Endothelial cell of umbilical vein (primary cell): Measurements from ENCODE around the gene PCBP4. TPM values are rescaled to one million over a fixed set of nuclear protein-coding genes. Genes with fewer than 3 reads are reported as not detected.

Experiments
- BruUV-seq: library from RNA; stranded (reverse); fragments of 400-500 nt; replicated peaks from 2 replicates; lab custom pipeline; 2021; lab: Mats Ljungman, UMichigan
- CTCF ChIA-PET: fragments of 300-600, 350-600 bp; sonication (Branson Sonifier 250); formaldehyde crosslinking; loops from one replicate; lab custom pipeline; 2021; ENCODE audit warnings: antibody characterized with exemption, inconsistent platforms; lab: Charles Lee
- POLR2A ChIA-PET: fragments of 300-600, 350-600 bp; sonication (Branson Sonifier 250); formaldehyde crosslinking; loops from one replicate; lab custom pipeline; 2021; ENCODE audit warnings: antibody characterized with exemption, inconsistent platforms; lab: Charles Lee
- DNase-seq: peaks from one replicate; pipeline ENCODE4 v3.0.0-alpha.2; 2011; ENCODE audit warnings: low read depth, low spot score
- FAIRE-seq: peaks from 2 replicates; lab custom pipeline; 2011; peaks lifted over from hg19 to GRCh38; lab: Jason Lieb, UNC
- H2AFZ ChIP-seq: 2 replicates; pipeline ENCODE4 v1.6.0; 2012; ENCODE audit warnings: low read depth, low read length, control low read depth, inconsistent platforms
- H3K27ac ChIP-seq: 2 replicates; pipeline ENCODE4 v1.5.1; 2011; ENCODE audit warnings: low read depth, mild to moderate bottlenecking, control low read depth, low read length, moderate library complexity; ENCODE audit not compliant: insufficient read depth
- H3K27me3 ChIP-seq, 2 experiments: 2 replicates each; pipeline versions ENCODE4 v1.6.0 to v1.6.1; 2011; ENCODE audit warnings: low read length in 2 of 2, mixed read lengths in 1 of 2; ENCODE audit not compliant: control insufficient read depth in 2 of 2, insufficient read depth in 2 of 2
- H3K36me3 ChIP-seq, 2 experiments: 2 replicates in 1 of 2; 3 replicates in 1 of 2; pipeline ENCODE4 v1.5.1; 2011; ENCODE audit warnings: low read length in 2 of 2, mild to moderate bottlenecking in 1 of 2, moderate library complexity in 1 of 2; ENCODE audit not compliant: control insufficient read depth in 2 of 2, insufficient read depth in 2 of 2; ENCODE audit errors: extremely low read depth in 1 of 2
- H3K4me1 ChIP-seq: 3 replicates; pipeline ENCODE4 v1.5.1; 2011; ENCODE audit warnings: mild to moderate bottlenecking, low read length; ENCODE audit not compliant: control insufficient read depth, insufficient read depth; ENCODE audit errors: extremely low read depth
- H3K4me2 ChIP-seq: 2 replicates; pipeline ENCODE4 v1.6.1; 2011; ENCODE audit warnings: low read length, control low read depth, mixed read lengths; ENCODE audit not compliant: insufficient read depth
- H3K4me3 ChIP-seq, 3 experiments: fragments of 200-600 bp in 1 of 3; sonication (generic), shearing (Covaris generic) in 1 of 3; replicated peaks in 1 of 3; 2 replicates each; pipeline ENCODE4 v1.5.1; 2011 to 2016; ENCODE audit warnings: control low read depth in 3 of 3, low read length in 3 of 3, mild to moderate bottlenecking in 2 of 3, inconsistent platforms in 1 of 3, low read depth in 1 of 3, moderate library complexity in 1 of 3; ENCODE audit not compliant: insufficient read depth in 1 of 3
- H3K79me2 ChIP-seq: 2 replicates; pipeline ENCODE4 v1.6.0; 2012; ENCODE audit warnings: low read length, inconsistent platforms; ENCODE audit not compliant: control insufficient read depth, insufficient read depth
- H3K9ac ChIP-seq: replicated peaks from 2 replicates; pipeline ENCODE3; 2011; ENCODE audit warnings: low read length, control low read depth; ENCODE audit not compliant: insufficient read depth; ENCODE audit errors: extremely low read depth
- H3K9me1 ChIP-seq: replicated peaks from 3 replicates; pipeline ENCODE4 v1.6.0; 2011; ENCODE audit warnings: mild to moderate bottlenecking, low read length; ENCODE audit not compliant: control insufficient read depth, insufficient read depth; ENCODE audit errors: extremely low read depth
- H3K9me3 ChIP-seq: replicated peaks from 2 replicates; pipeline ENCODE4 v1.5.1; 2012; ENCODE audit warnings: low read length, inconsistent platforms; ENCODE audit not compliant: control insufficient read depth, insufficient read depth
- H4K20me1 ChIP-seq: replicated peaks from 2 replicates; pipeline ENCODE3; 2011; ENCODE audit warnings: mild to moderate bottlenecking, low read length; ENCODE audit not compliant: control insufficient read depth, insufficient read depth; ENCODE audit errors: extremely low read depth
- CTCF ChIP-seq, 2 donors: IDR thresholded peaks; 1 replicate in 1 of 2; 2 replicates in 1 of 2; pipeline ENCODE4 v1.5.1; 2011; ENCODE audit warnings: low read length in 2 of 2, mild to moderate bottlenecking in 2 of 2, moderate library complexity in 2 of 2, control low read depth in 1 of 2, inconsistent platforms in 1 of 2, low read depth in 1 of 2; ENCODE audit not compliant: insufficient read depth in 1 of 2; ENCODE audit errors: extremely low read depth in 1 of 2
- EZH2 ChIP-seq: IDR thresholded peaks from 2 replicates; pipeline ENCODE4 v1.6.1; 2012; ENCODE audit warnings: borderline replicate concordance, low read depth, mild to moderate bottlenecking, moderate library complexity, low read length, inconsistent platforms; ENCODE audit not compliant: severe bottlenecking
- FOS ChIP-seq: IDR thresholded peaks from 2 replicates; pipeline ENCODE4 v1.6.1; 2011; ENCODE audit warnings: mild to moderate bottlenecking, low read length, moderate library complexity, borderline replicate concordance; ENCODE audit not compliant: insufficient read depth
- GATA2 ChIP-seq: IDR thresholded peaks from 2 replicates; pipeline ENCODE4 v1.7.0; 2011; ENCODE audit warnings: low read depth, mild to moderate bottlenecking, moderate library complexity, mixed read lengths, low read length; ENCODE audit not compliant: insufficient read length, insufficient read depth
- JUN ChIP-seq: IDR thresholded peaks from 2 replicates; pipeline ENCODE4 v1.6.1; 2011; ENCODE audit warnings: borderline replicate concordance, low read depth; ENCODE audit not compliant: insufficient read length, insufficient read depth
- POLR2AphosphoS5 ChIP-seq: IDR thresholded peaks from 2 replicates; pipeline ENCODE4 v1.6.1; 2012; ENCODE audit warnings: low read depth, mild to moderate bottlenecking, control low read depth, low read length, moderate library complexity; ENCODE audit not compliant: insufficient read depth
- dilution Hi-C: fragments of 300-500 bp; cut with MboI; formaldehyde crosslinking; loops from one replicate; pipeline ENCODE4 v1.15.0; 2019; ENCODE audit warnings: low sequenced_read_pairs; ENCODE audit not compliant: extremely low pct_ligation_motif_present
- intact Hi-C: fragments of 100-400 bp; cut with micrococcal nuclease; formaldehyde crosslinking; loops from one replicate; pipeline ENCODE4 v1.10.0; 2022
- polyA plus RNA-seq, 4 experiments: library from polyadenylated mRNA; depleted of rRNA in 3 of 4; stranded (reverse) in 3 of 4; unstranded in 1 of 4; fragments of >200 nt; gene quantifications; 2 replicates each; pipeline versions ENCODE4 v1.2.1 to v1.2.3, GENCODE V29; 2011 to 2012; ENCODE audit warnings: missing spikeins in 1 of 4
- total RNA-seq: library from RNA; stranded (reverse); gene quantifications from 2 replicates; pipeline ENCODE4 v1.2.3, GENCODE V29; 2021

PCBP4 gene
- total and polyA plus RNA-seq, 2 donors (not counting 3 experiments of a cell fraction or from before 2014, with no cell fraction given): 46.5 to 63.1 TPM

- no peaks in the 10 kb centered on the region for H3K4me1 ChIP-seq
- H3K36me3 ChIP-seq: peaks cover 0 to 2% of the 10 kb centered on the region in 2 experiments
- H3K4me3 ChIP-seq: no peak overlapping the region
- H3K79me2 ChIP-seq: no peaks in the 10 kb centered on the region
- H3K9me1 ChIP-seq: no peaks in the 10 kb centered on the region
- H4K20me1 ChIP-seq: no peaks in the 10 kb centered on the region
- BruUV-seq: no TSS peak
- intact Hi-C loops (no loop called here), dilution Hi-C loops (no loop called here)
- no peak for FAIRE-seq
- ChIA-PET CTCF (interaction anchor here (0.9 to 4.1 kb wide), 2 partner anchors 12 to 14 kb away, joined by 3 to 20 read pairs; partner anchors contain the start of genes ABHD14A and ABHD14B), POLR2A (no interaction called here)
- no peak for DNase-seq
- no peak overlapping the region for H2AFZ ChIP-seq
- H3K27me3 ChIP-seq: no peaks in the 10 kb centered on the region
- no peak overlapping the region for H3K27ac ChIP-seq
- TF ChIP-seq GATA2 (no peak), CTCF (IDR thresholded peaks at IDR 0.05; ENCODE audit: extremely low read depth in 1 of 2, insufficient read depth in 1 of 2, low read depth in 1 of 2, low read length in 2 of 2) (no peak), POLR2AphosphoS5 (no peak), EZH2 (no peak), JUN (no peak), FOS (no peak)
- H3K4me2 ChIP-seq: no peak overlapping the region
- H3K9ac ChIP-seq: no peak overlapping the region
- no peaks in the 10 kb centered on the region for H3K9me3 ChIP-seq
Measured at GRCh38 chr3:51961011-51961410, 6.2 kb downstream of the PCBP4 start.
